Measurements from ENCODE around the gene AMHR2.
"Not testable (repeated sequence)": the region's sequence is repeated elsewhere in the genome, so short reads cannot be mapped to it uniquely, and the experiment has no call there.

AMHR2 gene

GRCh38 chr12:53417291-53417816, 6.3 kb upstream of the AMHR2 start:
- peak; percentile 42; the same call in 1 of the 2 replicates for TF ChIP-seq PRDM6 (tag by site-specific recombination; IDR thresholded peaks at IDR 0.05)
- H3K27ac ChIP-seq (ENCODE audit: extremely low read depth, low read depth, low read length); H3K4me3 ChIP-seq (ENCODE audit: low read depth, low read length); H3K9me3 ChIP-seq (ENCODE audit: control insufficient read depth, insufficient read depth, low read depth, low read length); H3K4me1 ChIP-seq (ENCODE audit: control insufficient read depth, insufficient read depth, low read length): not testable (repeated sequence)
- ChIA-PET CTCF (interaction anchor here (0.6 to 2.7 kb wide), 7 partner anchors 58 to 96 kb away, joined by 3 to 25 read pairs (median 4); partner anchors contain the start of gene AAAS), POLR2A (interaction anchor here (0.6 kb wide), 1 partner anchor 38 kb away, joined by 4 read pairs; no protein-coding TSS in a partner anchor)
- H3K36me3 ChIP-seq (ENCODE audit: control insufficient read depth in 2 of 2, insufficient read depth in 1 of 2, low read length in 2 of 2): peaks cover 8 to 16% of the 10 kb centered on the region in 2 experiments

GRCh38 chr12:53418221-53418620, 5.4 kb upstream of the AMHR2 start:
- H3K9me3 ChIP-seq (ENCODE audit: control insufficient read depth, insufficient read depth, low read depth, low read length): no peaks in the 10 kb centered on the region
- peaks cover 0 to 10% of the 10 kb centered on the region in 2 experiments; a peak in 1 of 3 replicates for H3K36me3 ChIP-seq (ENCODE audit: control insufficient read depth in 2 of 2, insufficient read depth in 1 of 2, low read length in 2 of 2)
- TF ChIP-seq ZNF558 (tag by site-specific recombination; IDR thresholded peaks at IDR 0.05): no peak
- no peak for TF ChIP-seq ATF2 (tag by site-specific recombination; IDR thresholded peaks at IDR 0.05; ENCODE audit: low read depth)
- TF ChIP-seq ZNF114 (tag by site-specific recombination; IDR thresholded peaks at IDR 0.05): no peak
- TF ChIP-seq ZNF600 (tag by site-specific recombination; IDR thresholded peaks at IDR 0.05): 0 out of 2 replicates have a peak, but pooled peaks have one; percentile 16
- POLR2A ChIA-PET: interaction anchor here (0.6 to 0.7 kb wide), 5 partner anchors 10 to 97 kb away, joined by 3 to 7 read pairs (median 4); partner anchors contain the start of gene AAAS
- no peak overlapping the region for H3K27ac ChIP-seq (ENCODE audit: extremely low read depth, low read depth, low read length)
- H3K4me1 ChIP-seq (ENCODE audit: control insufficient read depth, insufficient read depth, low read length): peaks cover 10% of the 10 kb centered on the region; the same call in 1 of the 2 replicates
- CTCF ChIA-PET: interaction anchor here (0.5 to 2.7 kb wide), 6 partner anchors 63 to 349 kb away, joined by 3 to 25 read pairs (median 4); partner anchors contain the start of gene AAAS
- H3K4me3 ChIP-seq (ENCODE audit: low read depth, low read length): no peak overlapping the region

GRCh38 chr12:53419756-53420155, 3.9 kb upstream of the AMHR2 start:
- CTCF ChIA-PET: interaction anchor here (1.0 to 5.2 kb wide), 5 partner anchors 31 to 74 kb away, joined by 3 to 134 read pairs (median 4); no protein-coding TSS in a partner anchor
- Histone ChIP-seq H3K4me3 (ENCODE audit: low read depth, low read length) (no peak overlapping the region), H3K9me3 (ENCODE audit: control insufficient read depth, insufficient read depth, low read depth, low read length) (no peaks in the 10 kb centered on the region), H3K36me3 (ENCODE audit: control insufficient read depth in 2 of 2, insufficient read depth in 1 of 2, low read length in 2 of 2) (no peaks in the 10 kb centered on the region), H3K27ac (ENCODE audit: extremely low read depth, low read depth, low read length) (no peak overlapping the region), H3K4me1 (ENCODE audit: control insufficient read depth, insufficient read depth, low read length) (peaks cover 8% of the 10 kb centered on the region)
- no peak for TF ChIP-seq ZNF792 (tag by site-specific recombination; IDR thresholded peaks at IDR 0.05)
- no peak for TF ChIP-seq ZNF214 (tag by site-specific recombination; IDR thresholded peaks at IDR 0.05; ENCODE audit: borderline replicate concordance)
- no peak for TF ChIP-seq HOXA7 (CRISPR knock-in tag; IDR thresholded peaks at IDR 0.05; ENCODE audit: borderline replicate concordance)
- TF ChIP-seq ZNF423 (tag by site-specific recombination; IDR thresholded peaks at IDR 0.05): no peak
- no peak for TF ChIP-seq PBX3 (CRISPR knock-in tag; IDR thresholded peaks at IDR 0.05)
- TF ChIP-seq ZNF248 (tag by site-specific recombination; IDR thresholded peaks at IDR 0.05): no peak
- TF ChIP-seq ZBTB17 (tag by site-specific recombination; IDR thresholded peaks at IDR 0.05): no peak
- no peak for TF ChIP-seq ZNF776 (tag by site-specific recombination; IDR thresholded peaks at IDR 0.05; ENCODE audit: borderline replicate concordance)
- no peak for TF ChIP-seq REPIN1 (tag by site-specific recombination; IDR thresholded peaks at IDR 0.05; ENCODE audit: low read depth)
- no peak for TF ChIP-seq ZNF704 (tag by site-specific recombination; IDR thresholded peaks at IDR 0.05)
- TF ChIP-seq ZNF664 (tag by site-specific recombination; IDR thresholded peaks at IDR 0.05): no peak
- no peak for TF ChIP-seq ZNF292 (tag by site-specific recombination; IDR thresholded peaks at IDR 0.05; ENCODE audit: borderline replicate concordance, low read depth)
- no peak for TF ChIP-seq ZNF777 (tag by site-specific recombination; IDR thresholded peaks at IDR 0.05; ENCODE audit: borderline replicate concordance)
- no peak for TF ChIP-seq ZBTB7A (tag by site-specific recombination; IDR thresholded peaks at IDR 0.05; ENCODE audit: low read depth)
- no peak for TF ChIP-seq BCL11B (tag by site-specific recombination; IDR thresholded peaks at IDR 0.05; ENCODE audit: low read depth)
- POLR2A ChIA-PET: interaction anchor here (1.2 to 2.9 kb wide), 3 partner anchors 75 to 98 kb away, joined by 3 to 18 read pairs (median 13); partner anchors contain the start of genes AAAS and TARBP2

GRCh38 chr12:53422247-53422646, 1.4 kb upstream of the AMHR2 start:
- not testable (repeated sequence) for H3K4me3 ChIP-seq (ENCODE audit: low read depth, low read length)
- ChIA-PET CTCF (interaction anchor here (0.7 to 5.2 kb wide), 12 partner anchors 8 to 100 kb away, joined by 3 to 134 read pairs (median 16); partner anchors contain the start of genes AAAS and PRR13), POLR2A (interaction anchor here (2.7 kb wide), 1 partner anchor 19 kb away, joined by 14 read pairs; the partner anchor contains the start of gene PRR13)

More at GRCh38 chr12:53422247-53422646, 1.4 kb upstream of the AMHR2 start:
- H3K4me1 ChIP-seq (ENCODE audit: control insufficient read depth, insufficient read depth, low read length); H3K27ac ChIP-seq (ENCODE audit: extremely low read depth, low read depth, low read length); H3K36me3 ChIP-seq (ENCODE audit: control insufficient read depth in 2 of 2, insufficient read depth in 1 of 2, low read length in 2 of 2); H3K9me3 ChIP-seq (ENCODE audit: control insufficient read depth, insufficient read depth, low read depth, low read length): not testable (repeated sequence)

Data from HEK293 (cell line).